ENCODE measurements around the gene RPSA. TPM values are rescaled to one million over a fixed set of nuclear protein-coding genes. Genes with fewer than 3 reads are reported as not detected.

Gene RPSA
- total and polyA plus RNA-seq, 9 of the 15 experiments (the other 6 are each of a cell fraction or from before 2014, with no cell fraction given) = 2,290 to 4,272 (median 2,730) TPM

DNA sequence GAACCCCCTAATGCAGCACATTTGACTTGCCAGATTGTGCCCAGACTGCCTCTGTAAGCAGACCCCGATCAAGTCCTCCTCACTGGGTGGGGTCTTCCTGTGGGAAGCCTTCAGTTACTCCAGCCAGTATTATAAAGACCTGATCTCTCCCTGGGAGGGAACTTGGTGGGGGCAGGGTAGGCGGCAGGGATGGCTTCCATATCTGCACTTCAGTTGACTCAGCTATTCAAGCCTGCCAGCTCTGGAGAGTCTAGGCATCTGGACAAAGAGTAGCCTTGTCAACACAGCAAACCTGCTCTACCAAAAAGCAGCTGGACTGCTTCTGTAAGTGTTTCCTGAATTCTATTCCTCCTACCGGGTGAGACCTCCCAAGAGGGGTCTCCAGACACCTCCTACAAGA is 44.3 kb upstream of the RPSA start:
- in situ Hi-C loops (cut with MboI) (no loop called here), intact Hi-C loops (cut with micrococcal nuclease) (no loop called here)
- ChIA-PET CTCF (ENCODE audit: low intra/inter-chr PET ratio) (no interaction called here), POLR2A (interaction anchor here (0.7 to 0.8 kb wide), 2 partner anchors 11 to 166 kb away, joined by 3 read pairs; no protein-coding TSS in a partner anchor)
- no peaks in the 10 kb centered on the region for H3K36me3 ChIP-seq (ENCODE audit: control insufficient read depth, insufficient read depth, low read length)
- H3K4me1 ChIP-seq (replicated peaks in 1 of 2; ENCODE audit: control insufficient read depth in 2 of 2, insufficient read depth in 2 of 2, low read length in 2 of 2) = peaks cover 0 to 11% of the 10 kb centered on the region in 2 experiments; a peak in 2 of 5 replicates
- H3K79me2 ChIP-seq (ENCODE audit: control insufficient read depth, insufficient read depth, low read length) = no peaks in the 10 kb centered on the region
- H3K27me3 ChIP-seq (ENCODE audit: control insufficient read depth in 2 of 2, insufficient read depth in 2 of 2, low read length in 2 of 2) = peaks cover 0 to 13% of the 10 kb centered on the region in 2 experiments
- DNase-seq (ENCODE audit: extremely low read depth in 1 of 4, low spot score in 3 of 4) (peak in 2 of 4 experiments; percentile 28 to 37), FAIRE-seq (no peak), ATAC-seq (peak; percentile 61)
- H3K4me2 ChIP-seq (ENCODE audit: insufficient read depth, low read length) = no peak overlapping the region
- H4K20me1 ChIP-seq (replicated peaks; ENCODE audit: control insufficient read depth, insufficient read depth, low read length) = no peaks in the 10 kb centered on the region
- H3K9me1 ChIP-seq (ENCODE audit: control insufficient read depth, insufficient read depth, low read length) = no peaks in the 10 kb centered on the region
- no TSS peak for BruUV-seq (replicated peaks)
- H3K4me3 ChIP-seq = no peak overlapping the region
- WGBS (ENCODE audit: insufficient coverage, low coverage, missing lambda C conversion rate) = 2% methylated on average over 3 of the region's 3 CpGs
- no peaks in the 10 kb centered on the region for H3K9me3 ChIP-seq (replicated peaks; ENCODE audit: control insufficient read depth, insufficient read depth, low read depth, low read length)
- peak overlapping the region; percentile 40; the same call in 1 of the 2 replicates for H2AFZ ChIP-seq (ENCODE audit: low read depth, low read length)
- H3K27ac ChIP-seq (ENCODE audit: extremely low read depth, low read depth, low read length) = no peak overlapping the region
- no peak overlapping the region for H3K9ac ChIP-seq (ENCODE audit: insufficient read depth in 1 of 2, low read depth in 2 of 2, low read length in 2 of 2)
- no peak for TF ChIP-seq ZEB2 (IDR thresholded peaks at IDR 0.05)
- no peak for TF ChIP-seq FOXK2 (conservative IDR thresholded peaks at IDR 0.05 in 1 of 2, IDR thresholded peaks at IDR 0.05 in 1 of 2; ENCODE audit: low read depth in 2 of 2)
- peak; percentile 76 for TF ChIP-seq EGR1 (conservative IDR thresholded peaks at IDR 0.05)
- no peak; the same call in 1 of the 2 replicates for TF ChIP-seq ZNF766 (CRISPR knock-in tag; conservative IDR thresholded peaks at IDR 0.05)
- TF ChIP-seq, protein P1, sequence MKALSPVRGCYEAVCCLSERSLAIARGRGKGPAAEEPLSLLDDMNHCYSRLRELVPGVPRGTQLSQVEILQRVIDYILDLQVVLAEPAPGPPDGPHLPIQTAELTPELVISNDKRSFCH (CRISPR knock-in tag; IDR thresholded peaks at IDR 0.05) = no peak
- TF ChIP-seq, protein P1 (tag; IDR thresholded peaks at IDR 0.05) = 0 out of 2 replicates have a peak, but pooled peaks have one; percentile 8
- 0 out of 2 replicates have a peak, but pooled peaks have one; percentile 38 for TF ChIP-seq ZNF311 (CRISPR knock-in tag; IDR thresholded peaks at IDR 0.05)
- peak in 1 of 3 experiments; percentile 13 for TF ChIP-seq YY1 (IDR thresholded peaks at IDR 0.05; ENCODE audit: borderline replicate concordance in 1 of 3, control insufficient read depth in 1 of 3, extremely low read depth in 1 of 3, insufficient read depth in 3 of 3, insufficient read length in 1 of 3, insufficient replicate concordance in 2 of 3, low read depth in 1 of 3, low read length in 2 of 3)
- no peak for TF ChIP-seq RBM34 (IDR thresholded peaks at IDR 0.05; ENCODE audit: borderline replicate concordance, insufficient read depth, low read length)
- no peak for TF ChIP-seq RBM15 (IDR thresholded peaks at IDR 0.05; ENCODE audit: insufficient read depth, low read length)
- 0 out of 2 replicates have a peak, but pooled peaks have one; percentile 5 for TF ChIP-seq MAFK (IDR thresholded peaks at IDR 0.05; ENCODE audit: low read length)
- TF ChIP-seq, protein P2, sequence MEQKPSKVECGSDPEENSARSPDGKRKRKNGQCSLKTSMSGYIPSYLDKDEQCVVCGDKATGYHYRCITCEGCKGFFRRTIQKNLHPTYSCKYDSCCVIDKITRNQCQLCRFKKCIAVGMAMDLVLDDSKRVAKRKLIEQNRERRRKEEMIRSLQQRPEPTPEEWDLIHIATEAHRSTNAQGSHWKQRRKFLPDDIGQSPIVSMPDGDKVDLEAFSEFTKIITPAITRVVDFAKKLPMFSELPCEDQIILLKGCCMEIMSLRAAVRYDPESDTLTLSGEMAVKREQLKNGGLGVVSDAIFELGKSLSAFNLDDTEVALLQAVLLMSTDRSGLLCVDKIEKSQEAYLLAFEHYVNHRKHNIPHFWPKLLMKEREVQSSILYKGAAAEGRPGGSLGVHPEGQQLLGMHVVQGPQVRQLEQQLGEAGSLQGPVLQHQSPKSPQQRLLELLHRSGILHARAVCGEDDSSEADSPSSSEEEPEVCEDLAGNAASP (IDR thresholded peaks at IDR 0.05) = no peak
- TF ChIP-seq NFE2 (IDR thresholded peaks at IDR 0.05; ENCODE audit: low read depth) = 0 out of 2 replicates have a peak, but pooled peaks have one; percentile 21
- TF ChIP-seq MAZ (CRISPR knock-in tag; conservative IDR thresholded peaks at IDR 0.05 in 1 of 2, IDR thresholded peaks at IDR 0.05 in 1 of 2) = peak in 1 of 2 experiments; percentile 28; a peak in 1 of 4 replicates
- TF ChIP-seq ZNF316 (IDR thresholded peaks at IDR 0.05) = peak; percentile 45
- TF ChIP-seq ZNF41 (CRISPR knock-in tag; conservative IDR thresholded peaks at IDR 0.05) = 0 out of 2 replicates have a peak, but pooled peaks have one; percentile 24
- no peak for TF ChIP-seq ETS2 (tag; IDR thresholded peaks at IDR 0.05; ENCODE audit: borderline replicate concordance, poor library complexity, severe bottlenecking)
